ENCODE measurements around the gene PABPN1L.

Gene PABPN1L

GRCh38 chr16:88884569-88885271 lies 18.3 kb upstream of the PABPN1L start:
- no peak for TF ChIP-seq TAF1 (IDR thresholded peaks at IDR 0.05; ENCODE audit: borderline replicate concordance, insufficient read depth, low read length)
- TF ChIP-seq, protein P1, sequence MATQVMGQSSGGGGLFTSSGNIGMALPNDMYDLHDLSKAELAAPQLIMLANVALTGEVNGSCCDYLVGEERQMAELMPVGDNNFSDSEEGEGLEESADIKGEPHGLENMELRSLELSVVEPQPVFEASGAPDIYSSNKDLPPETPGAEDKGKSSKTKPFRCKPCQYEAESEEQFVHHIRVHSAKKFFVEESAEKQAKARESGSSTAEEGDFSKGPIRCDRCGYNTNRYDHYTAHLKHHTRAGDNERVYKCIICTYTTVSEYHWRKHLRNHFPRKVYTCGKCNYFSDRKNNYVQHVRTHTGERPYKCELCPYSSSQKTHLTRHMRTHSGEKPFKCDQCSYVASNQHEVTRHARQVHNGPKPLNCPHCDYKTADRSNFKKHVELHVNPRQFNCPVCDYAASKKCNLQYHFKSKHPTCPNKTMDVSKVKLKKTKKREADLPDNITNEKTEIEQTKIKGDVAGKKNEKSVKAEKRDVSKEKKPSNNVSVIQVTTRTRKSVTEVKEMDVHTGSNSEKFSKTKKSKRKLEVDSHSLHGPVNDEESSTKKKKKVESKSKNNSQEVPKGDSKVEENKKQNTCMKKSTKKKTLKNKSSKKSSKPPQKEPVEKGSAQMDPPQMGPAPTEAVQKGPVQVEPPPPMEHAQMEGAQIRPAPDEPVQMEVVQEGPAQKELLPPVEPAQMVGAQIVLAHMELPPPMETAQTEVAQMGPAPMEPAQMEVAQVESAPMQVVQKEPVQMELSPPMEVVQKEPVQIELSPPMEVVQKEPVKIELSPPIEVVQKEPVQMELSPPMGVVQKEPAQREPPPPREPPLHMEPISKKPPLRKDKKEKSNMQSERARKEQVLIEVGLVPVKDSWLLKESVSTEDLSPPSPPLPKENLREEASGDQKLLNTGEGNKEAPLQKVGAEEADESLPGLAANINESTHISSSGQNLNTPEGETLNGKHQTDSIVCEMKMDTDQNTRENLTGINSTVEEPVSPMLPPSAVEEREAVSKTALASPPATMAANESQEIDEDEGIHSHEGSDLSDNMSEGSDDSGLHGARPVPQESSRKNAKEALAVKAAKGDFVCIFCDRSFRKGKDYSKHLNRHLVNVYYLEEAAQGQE (IDR thresholded peaks at IDR 0.05; ENCODE audit: insufficient read depth in 1 of 2, low read depth in 2 of 2, low read length in 2 of 2): no peak
- TF ChIP-seq FOXP2 (optimal IDR thresholded peaks at IDR 0.05; ENCODE audit: borderline replicate concordance, extremely low read depth, extremely low read length, insufficient read depth): no peak
- no peak for TF ChIP-seq SIN3A (IDR thresholded peaks at IDR 0.05; ENCODE audit: borderline replicate concordance, insufficient read depth, low read length)
- TF ChIP-seq POLR2AphosphoS5 (IDR thresholded peaks at IDR 0.05; ENCODE audit: low read depth, low read length): no peak

GRCh38 chr16:88883946-88884345 lies 17.5 kb upstream of the PABPN1L start:
- TF ChIP-seq POLR2AphosphoS5 (IDR thresholded peaks at IDR 0.05; ENCODE audit: low read depth, low read length): no peak
- TF ChIP-seq SIN3A (IDR thresholded peaks at IDR 0.05; ENCODE audit: borderline replicate concordance, insufficient read depth, low read length): no peak
- TF ChIP-seq FOXP2 (optimal IDR thresholded peaks at IDR 0.05; ENCODE audit: borderline replicate concordance, extremely low read depth, extremely low read length, insufficient read depth): no peak
- TF ChIP-seq, protein P1 (IDR thresholded peaks at IDR 0.05; ENCODE audit: insufficient read depth in 1 of 2, low read depth in 2 of 2, low read length in 2 of 2): no peak
- TF ChIP-seq TAF1 (IDR thresholded peaks at IDR 0.05; ENCODE audit: borderline replicate concordance, insufficient read depth, low read length): no peak

- TF ChIP-seq FOXP2 (optimal IDR thresholded peaks at IDR 0.05; ENCODE audit: borderline replicate concordance, extremely low read depth, extremely low read length, insufficient read depth): no peak
- TF ChIP-seq POLR2AphosphoS5 (IDR thresholded peaks at IDR 0.05; ENCODE audit: low read depth, low read length): no peak
- TF ChIP-seq, protein P1 (IDR thresholded peaks at IDR 0.05; ENCODE audit: insufficient read depth in 1 of 2, low read depth in 2 of 2, low read length in 2 of 2): no peak
- TF ChIP-seq SIN3A (IDR thresholded peaks at IDR 0.05; ENCODE audit: borderline replicate concordance, insufficient read depth, low read length): no peak
- no peak for TF ChIP-seq TAF1 (IDR thresholded peaks at IDR 0.05; ENCODE audit: borderline replicate concordance, insufficient read depth, low read length)
These were observed 16.8 kb upstream of the PABPN1L start for GRCh38 chr16:88883117-88883895.

GRCh38 chr16:88882358-88883030 lies 16.0 kb upstream of the PABPN1L start:
- TF ChIP-seq SIN3A (IDR thresholded peaks at IDR 0.05; ENCODE audit: borderline replicate concordance, insufficient read depth, low read length) (no peak), POLR2AphosphoS5 (IDR thresholded peaks at IDR 0.05; ENCODE audit: low read depth, low read length) (no peak), TAF1 (IDR thresholded peaks at IDR 0.05; ENCODE audit: borderline replicate concordance, insufficient read depth, low read length) (no peak), FOXP2 (optimal IDR thresholded peaks at IDR 0.05; ENCODE audit: borderline replicate concordance, extremely low read depth, extremely low read length, insufficient read depth) (no peak)
- TF ChIP-seq, protein P1 (IDR thresholded peaks at IDR 0.05; ENCODE audit: insufficient read depth in 1 of 2, low read depth in 2 of 2, low read length in 2 of 2): no peak

Data from PFSK-1 (cell line).